CD4-positive, alpha-beta T cell treated with Interleukin-15 for 1 hour (primary cell): ENCODE measurements around the gene POLR2E.
"Not testable (repeated sequence)": the region's sequence is repeated elsewhere in the genome, so short reads cannot be mapped to it uniquely, and the experiment has no call there.

Experiments used
- DNase-seq: peaks from one replicate; pipeline ENCODE4 v3.0.0-alpha.2; 2020

The POLR2E gene

DNA sequence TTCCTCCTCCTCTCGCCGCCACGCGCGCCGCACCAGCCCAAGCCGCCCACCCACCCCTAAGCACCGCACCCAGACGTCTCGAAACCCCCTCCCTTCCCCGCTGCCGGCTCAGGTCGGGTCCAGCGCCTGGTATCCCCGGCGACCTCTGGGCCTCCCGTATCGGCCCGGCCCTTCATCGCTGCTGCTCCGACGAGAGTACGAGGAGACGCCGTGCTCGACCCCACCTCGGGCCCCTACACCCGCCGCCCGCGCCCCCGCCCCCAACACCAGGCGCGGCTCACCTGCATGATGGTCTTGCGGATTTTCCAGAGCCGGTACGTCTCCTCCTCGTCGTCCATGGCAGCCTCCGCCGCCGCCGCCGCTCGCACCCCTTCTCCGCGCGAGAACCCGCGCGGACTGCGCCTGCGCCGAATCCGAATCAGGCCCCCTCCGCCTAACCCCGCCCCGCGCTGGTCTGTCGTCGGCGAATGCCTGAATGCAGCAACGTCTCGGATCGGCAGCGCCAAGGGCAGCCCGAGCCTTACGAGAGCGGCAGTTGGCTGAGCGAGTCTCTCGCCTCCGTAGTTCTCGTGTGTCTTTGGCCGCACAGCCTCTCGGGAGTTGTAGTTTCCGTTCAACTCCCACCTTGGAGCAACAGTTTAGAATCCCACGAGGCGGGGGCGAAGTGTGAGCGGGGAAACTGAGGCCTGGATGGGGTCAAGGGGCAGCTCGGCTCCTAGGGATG lies at the start of gene POLR2E:
Gene POLR2E, minus strand, starts transcription at position 398 of the 724 bp plus-strand sequence. Its CDS starts 60 bp downstream, at position 338.
- peak; percentile 97 for DNase-seq

DNA sequence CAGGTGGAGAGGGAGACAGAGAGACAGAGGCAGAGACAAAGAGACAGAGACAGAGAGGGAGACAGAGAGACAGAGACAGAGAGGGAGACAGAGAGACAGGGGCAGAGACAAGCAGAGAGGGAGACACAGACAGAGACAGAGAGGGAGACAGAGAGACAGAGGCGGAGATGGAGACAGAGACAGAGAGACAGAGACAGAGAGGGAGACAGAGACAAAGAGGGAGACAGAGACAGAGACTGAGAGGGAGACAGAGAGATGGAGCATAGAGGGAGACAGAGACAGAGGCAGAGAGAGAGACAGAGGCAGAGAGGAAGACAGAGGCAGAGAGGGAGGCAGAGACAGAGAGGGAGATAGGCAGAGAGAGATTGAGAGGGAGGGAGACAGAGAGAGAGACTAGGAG lies 49.6 kb upstream of the POLR2E start:
- DNase-seq = no peak

DNA sequence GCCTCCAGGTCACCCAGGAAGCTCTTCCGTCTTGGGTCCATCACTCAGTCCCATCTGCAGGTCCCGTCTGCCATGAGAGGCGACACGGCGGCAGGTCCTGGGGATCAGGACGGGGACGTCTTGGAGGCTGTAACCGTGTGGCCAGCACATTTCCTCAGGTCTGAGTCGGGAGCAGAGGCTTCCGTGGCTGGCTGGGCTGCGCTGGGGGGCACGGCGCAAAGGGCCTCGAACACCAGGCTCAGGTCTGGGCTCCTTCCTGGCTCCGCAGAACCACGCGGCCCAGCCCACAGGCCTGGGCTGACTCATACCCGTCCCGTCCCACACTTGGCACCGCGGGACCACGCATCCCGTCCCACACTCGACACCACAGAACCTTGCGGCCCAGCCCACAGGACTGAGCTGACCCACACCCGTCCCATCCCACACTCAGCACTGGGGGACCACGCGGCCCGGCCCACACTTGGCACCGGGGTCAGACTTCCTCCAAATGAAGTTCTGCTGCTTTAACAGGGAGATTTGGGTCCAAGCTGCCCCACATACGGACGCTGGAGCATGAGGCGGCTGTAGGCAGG lies 48.7 kb upstream of the POLR2E start:
- DNase-seq = no peak

DNA sequence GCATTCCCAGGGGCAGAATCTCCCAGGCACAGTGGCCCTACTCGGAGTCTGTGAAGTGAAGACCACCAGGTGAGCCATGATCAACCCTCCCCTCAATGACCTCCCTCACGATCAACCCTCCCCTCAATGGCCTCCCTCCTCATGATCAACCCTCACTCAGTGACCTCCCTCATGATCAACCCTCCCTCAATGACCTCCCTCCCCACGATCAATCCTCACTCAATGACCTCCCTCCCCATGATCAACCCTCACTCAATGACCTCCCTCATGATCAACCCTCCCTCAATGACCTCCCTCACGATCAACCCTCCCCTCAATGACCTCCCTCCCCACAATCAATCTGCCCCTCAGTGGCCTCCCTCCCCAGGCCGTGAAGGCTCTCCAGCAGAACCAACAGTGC lies 46.8 kb upstream of the POLR2E start:
- DNase-seq = no peak

DNA sequence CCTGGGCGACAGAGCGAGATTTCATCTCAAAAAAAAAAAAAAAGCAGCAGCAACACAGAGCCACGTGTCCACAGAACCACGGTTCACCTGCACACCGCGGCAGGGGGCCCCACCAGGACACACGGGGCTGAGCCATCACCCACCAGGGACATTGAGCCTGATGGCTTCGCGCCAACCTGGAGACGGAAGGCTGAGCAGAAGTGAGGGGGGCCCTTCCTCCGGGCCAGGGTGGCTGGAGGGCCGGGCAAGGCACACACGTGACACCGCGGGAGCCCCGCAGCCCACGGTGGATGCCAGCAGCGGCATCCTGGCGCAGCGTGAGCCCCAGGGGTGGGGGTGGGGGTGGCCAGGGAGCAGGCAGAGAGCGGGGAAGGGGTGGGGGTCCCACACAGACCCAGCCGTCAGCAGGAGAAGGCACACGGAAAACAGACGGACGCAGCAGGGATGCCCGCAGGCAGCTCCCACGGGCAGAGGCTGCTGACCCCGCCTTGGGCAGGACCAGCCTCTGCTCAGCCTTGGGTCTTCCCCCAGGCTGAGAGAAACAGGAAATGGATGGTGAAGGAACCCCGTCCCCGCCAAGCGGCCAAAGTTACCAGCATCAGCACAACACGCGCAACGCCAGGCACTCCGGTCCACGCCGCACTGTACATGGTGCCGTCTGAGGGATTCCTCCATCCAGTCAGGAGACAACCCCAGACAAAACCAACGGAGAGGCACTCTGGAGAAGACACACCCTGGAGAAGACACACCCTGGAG lies 45.3 kb upstream of the POLR2E start:
- DNase-seq = no peak

DNA sequence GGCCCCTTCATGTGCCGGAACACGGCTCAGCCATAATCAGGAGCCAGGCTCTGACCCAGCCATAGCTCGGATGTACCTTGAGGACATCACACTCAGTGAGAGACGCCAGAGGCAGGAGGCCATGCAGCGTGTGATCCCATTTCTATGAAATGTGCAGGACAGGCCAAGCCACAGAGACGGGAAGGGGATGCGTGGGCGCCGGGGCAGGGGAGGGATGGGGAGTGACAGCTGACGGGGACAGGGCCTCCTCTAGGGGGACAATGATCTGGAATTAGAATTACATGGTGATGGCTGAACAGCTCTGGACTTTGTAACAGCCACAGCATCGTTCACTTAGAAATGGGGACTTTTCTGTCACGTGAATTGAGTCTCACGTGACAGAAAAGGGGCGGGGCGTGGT lies 44.0 kb upstream of the POLR2E start:
- no peak for DNase-seq

DNA sequence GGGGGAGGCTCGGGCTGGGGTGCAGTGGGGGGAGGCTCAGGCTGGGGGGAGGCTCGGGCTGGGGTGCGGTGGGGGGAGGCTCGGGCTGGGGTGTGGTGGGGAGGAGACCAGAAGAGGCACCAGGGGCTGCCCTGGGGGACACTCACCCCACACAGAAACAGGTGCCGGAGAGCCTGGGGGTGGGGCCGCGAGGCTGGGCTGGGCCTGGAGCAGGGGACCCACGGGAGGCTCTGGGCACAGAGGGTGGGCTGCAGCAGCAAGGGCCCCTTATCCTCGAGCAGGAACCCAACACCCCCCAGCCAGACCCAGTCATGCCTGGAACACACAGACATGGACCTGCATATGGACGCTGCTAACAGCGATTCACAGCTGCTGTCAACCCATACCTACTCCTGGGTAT lies 42.9 kb upstream of the POLR2E start:
- no peak for DNase-seq

DNA sequence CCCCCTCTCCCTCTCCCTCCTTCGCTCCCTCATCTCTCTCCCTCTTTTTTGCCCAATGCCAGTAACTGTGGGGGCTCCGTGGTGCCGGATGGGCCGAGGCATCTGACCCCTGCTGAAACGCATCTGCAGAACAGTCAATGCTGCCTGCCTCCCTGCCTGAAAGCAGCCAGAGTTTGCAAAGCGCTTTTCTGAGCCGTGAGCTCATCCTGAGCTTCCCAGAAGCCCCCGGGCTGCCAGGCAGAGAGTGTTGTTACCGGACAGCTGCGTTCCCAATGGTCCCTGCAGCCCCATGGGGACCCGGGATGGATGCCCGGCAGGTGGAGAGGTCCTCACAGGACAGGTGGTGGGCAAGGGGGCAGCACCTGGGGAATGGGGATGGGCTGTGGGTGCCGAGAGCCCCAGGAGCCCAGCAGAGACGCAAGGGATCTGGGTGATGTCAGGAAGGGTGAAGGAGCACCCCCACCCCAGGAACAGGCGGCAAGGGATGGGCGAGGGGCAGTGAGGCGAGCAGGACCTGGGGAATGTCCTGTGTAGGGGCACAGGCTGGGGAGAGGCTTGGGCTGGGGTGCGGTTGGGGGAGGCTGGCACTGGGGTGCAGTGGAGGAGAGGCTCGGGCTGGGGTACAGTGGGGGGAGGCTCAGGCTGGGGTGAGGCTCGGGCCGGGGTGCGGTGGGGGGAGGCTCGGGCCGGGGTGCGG lies 41.6 kb upstream of the POLR2E start:
- no peak for DNase-seq

DNA sequence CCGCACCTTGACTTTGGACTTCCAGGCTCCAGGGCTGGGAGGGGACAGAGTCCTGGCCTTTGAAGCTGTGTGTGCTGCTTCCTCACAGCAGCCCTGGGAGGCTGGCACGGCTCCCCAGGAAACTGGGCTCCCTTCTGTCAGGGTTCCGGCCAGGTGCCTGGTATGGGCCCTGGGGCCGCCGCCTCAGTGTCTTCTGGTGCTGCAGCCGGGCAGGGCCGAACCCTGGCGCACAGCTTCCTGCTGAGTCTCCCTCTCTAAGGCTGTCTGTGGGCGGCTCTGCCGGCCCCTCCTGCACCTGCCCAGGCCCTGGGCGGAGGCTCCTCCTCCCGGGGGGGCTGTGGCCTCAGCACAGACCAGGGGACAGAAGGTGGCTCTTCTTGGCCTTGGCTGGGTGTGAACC lies 41.0 kb upstream of the POLR2E start:
- DNase-seq = no peak

DNA sequence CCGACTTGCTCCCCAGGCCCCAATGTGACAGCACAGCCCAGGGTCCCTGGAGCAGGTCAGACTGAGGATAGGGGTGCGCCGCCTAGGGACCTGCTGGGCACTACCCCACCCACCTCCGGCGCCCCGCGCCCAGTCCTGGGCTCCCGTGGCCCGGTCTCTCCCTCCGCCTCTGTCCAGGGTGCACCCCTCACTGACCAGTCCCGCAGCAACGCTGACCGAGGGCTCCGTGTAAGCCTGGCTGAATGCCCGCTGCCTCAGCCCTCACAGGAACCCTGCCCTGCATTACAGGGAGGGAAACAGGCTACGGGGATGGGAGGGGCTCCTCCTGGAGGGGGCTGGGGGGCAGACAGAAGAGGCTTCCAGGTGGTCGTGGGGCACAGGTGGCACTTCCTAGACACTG lies 40.3 kb upstream of the POLR2E start:
- DNase-seq = no peak

DNA sequence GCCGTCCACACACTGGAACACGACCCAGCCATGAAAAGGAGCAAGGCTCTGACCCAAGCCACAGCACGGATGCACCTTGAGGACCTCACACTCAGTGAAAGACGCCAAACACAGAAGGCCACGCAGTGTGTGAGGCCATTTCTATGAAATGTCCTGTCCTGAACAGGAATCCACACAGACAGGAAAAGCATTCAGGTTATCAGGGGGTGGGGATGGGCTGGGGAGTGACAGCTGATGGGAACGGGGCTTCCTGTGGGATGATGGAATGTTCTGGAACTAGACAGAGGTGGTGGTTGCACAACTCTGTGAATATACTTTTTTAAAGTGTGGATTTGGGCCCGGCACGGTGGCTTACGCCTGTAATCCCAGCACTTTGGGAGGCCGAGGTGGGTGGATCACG lies 39.3 kb upstream of the POLR2E start:
- DNase-seq = no peak

DNA sequence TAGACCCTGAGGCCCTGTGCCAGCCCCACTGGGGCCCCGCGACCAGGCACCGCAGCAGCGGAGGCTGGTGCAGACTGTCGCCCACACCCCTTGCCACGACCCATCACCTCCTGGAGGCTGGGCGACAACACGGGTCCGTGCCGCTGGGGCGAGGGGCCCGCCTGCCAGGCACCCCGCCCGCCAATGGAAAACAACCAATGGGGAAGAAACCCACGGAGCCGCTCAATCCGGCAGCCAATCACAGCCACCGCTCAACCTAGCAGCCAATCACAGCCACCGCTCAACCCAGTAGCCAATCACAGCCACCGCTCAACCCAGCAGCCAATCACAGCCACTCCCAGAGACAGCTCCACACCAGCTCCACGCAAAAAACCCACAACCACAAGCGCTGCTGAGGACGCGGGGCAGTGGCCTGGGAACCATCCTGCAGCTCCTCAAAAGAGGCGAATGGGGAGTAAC lies 38.3 kb upstream of the POLR2E start:
- DNase-seq = peak; percentile 85

DNA sequence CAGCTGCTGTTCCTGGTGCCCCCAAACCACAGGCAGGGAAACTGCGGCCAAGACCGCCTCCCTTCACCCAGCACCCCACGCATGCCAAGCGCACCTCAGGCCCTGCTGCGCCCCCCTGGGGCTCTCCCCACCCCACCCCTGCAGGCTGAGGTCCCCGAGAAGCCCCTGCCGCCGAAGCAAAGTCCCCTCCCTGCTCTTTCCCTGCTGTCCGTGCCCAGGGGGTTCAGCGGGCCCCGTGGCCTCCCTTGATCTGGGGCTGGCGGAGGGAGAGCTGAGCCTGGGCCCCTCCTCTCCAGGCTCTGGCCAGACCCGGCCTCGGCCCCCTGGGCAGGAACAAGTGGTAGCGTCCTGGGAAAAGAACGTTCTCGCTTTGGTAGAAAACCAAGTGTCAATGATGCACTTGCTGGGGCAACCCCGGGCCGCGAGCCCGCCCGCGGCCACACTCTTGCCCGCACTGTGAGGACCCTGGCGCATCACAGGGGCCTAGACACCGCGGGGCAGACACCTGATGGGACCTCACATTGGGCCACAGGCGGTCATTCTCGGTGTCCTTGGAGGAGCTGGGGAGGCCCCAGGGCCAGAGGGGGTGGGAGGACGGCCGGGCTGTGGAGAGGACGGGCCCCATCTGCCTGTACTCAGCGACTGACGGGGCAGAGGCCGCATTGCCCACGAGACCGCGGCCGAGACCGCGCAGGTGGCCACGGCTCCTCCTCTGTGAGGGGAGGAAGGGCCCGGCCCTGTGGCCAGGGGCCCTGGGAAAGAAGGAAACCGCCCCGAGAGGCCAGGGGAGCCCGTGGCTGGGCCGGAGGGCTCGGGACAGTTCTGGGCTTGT lies 37.6 kb upstream of the POLR2E start:
- peak; percentile 55 for DNase-seq

DNA sequence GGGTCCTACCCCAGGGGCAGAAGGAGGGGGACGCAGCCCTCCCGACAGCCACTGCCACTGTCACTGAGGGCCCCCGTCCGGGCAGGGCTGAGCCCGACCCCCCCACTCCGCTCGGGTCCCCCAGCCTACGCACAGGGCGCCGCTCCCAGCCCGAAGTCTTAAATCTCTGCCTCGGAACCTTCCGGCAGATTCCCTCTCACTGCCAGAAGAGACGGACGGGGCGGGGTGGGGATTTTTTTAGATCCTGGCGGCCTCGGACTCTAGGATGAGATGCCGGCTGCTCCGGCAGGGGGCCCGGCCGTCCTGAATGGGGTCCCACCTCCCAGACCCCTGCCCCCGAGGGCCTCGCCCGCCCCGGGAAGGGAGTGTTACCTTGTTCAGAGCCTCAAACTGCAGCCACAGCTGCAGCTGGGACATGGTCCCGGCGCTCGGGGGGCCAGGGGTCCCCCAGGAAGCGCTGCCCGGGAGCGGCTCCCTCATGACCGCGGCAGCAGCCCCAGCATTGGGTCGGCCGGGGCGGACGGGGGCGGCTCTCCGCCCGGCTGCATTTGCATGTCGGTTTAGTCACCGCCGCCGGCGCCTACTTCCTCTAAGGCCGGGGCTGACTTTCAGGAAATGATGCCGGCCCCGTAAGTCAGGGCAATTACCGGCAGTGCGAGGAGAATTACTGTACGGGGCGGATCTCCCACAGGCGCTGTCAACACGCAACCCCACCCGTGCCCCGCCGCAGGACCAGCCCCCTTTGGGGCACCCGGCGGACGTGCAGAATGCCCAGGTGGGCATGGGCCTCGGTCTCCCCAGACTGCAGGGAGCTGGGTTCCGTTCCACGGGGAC lies 36.8 kb upstream of the POLR2E start:
- DNase-seq = peak; percentile 88

DNA sequence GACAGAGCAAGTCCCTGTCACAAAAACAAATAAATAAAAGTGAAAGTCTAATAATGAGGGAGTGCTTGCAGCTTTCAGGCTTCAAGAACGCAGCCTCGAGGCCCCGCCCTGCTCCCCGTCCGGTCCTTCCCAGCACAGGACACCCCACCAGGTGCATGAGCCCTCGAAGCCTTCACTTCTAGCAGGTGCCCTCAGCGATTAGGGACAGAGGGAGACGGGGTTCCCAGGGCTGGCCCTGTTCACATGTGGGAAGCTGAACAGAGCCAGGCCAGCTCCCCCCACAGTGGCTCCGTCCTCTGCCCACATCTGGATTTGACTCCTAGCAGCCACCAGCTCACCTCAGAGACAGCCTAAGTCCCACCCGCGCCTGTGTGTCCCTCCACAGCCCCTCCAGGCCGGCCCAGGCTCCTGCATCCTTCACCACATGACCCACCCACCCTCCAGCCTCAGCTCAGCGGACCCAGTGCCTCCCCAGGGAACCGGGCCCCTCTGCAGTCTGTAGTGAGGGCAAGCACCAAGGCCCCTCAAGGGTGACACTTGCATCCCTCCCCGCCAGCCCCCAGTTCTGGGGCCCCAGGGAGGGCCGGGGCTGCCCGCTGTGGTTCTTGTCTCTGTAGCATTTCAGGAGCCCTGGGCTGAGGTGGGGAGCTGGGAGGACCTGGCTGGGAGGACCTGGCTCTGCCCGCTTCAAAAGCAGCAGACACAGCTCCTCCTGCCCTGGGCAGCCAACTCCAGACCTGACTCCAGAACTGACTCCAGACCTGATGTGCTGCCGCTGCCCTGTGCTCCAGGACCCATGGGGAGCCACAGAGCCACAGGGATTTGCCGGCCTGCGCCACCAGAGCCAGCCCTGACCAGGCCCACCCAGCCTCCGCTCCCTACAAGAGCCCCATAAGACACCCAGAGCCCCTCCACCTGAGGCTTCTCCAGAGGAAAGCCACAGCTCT lies 35.9 kb upstream of the POLR2E start:
- peak; percentile 28 for DNase-seq

DNA sequence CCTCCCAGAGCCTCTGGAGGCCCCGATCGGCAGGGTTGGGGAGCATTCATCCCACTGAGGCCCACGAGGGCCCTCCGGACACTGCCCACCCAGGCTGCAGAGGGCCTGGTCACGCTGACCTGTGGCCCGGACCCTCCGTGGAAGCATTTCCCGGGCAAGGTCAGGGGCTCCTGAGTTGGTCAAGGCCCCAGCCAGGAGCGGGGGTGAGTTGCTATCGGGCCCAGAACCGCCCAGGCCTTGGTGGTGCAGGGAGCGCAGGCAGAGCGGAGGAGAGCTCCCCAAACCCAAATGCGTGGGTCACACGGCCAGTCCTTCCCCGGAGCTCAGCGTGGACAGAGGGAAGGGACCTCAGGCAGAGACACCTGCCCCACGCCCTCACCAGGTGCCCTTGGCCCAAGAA lies 34.4 kb upstream of the POLR2E start:
- no peak for DNase-seq

DNA sequence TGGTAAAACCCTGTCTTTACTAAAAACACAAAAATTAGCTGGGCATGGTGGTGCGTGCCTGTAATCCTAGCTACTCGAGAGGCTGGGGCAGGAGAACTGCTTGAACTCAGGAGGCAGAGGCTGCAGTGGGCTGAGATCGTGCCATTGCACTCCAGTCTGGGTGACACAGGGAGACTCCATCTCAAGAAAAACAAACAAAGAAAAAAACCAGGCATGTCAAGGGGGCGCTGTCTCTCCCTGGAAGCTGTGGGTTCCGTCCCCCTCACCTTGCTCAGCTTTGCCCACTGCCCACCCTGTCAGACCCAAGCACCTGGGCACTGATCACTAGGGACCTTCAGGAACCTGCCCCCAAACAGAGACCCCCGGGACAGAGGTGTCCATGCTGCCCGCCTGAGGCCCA lies 33.9 kb upstream of the POLR2E start:
- DNase-seq = not testable (repeated sequence)

DNA sequence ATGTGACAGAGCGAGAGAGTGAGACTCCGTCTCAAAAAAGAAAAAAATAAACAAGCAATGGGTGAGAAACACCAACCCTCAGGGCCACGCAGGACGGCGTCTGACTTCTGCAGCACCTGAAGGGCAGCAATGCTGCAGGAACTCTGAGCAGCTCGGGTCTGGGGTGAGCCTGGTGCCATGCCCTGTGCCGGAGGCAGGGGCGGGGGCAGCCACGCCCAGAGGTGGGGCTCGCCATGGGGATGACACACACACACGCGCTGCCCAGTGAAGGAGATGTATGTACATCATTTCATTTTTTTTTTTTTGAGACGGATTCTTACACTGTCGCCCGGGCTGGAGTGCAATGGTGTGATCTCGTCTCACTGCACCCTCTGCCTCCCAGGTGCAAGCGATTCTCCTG lies 32.9 kb upstream of the POLR2E start:
- no peak for DNase-seq

DNA sequence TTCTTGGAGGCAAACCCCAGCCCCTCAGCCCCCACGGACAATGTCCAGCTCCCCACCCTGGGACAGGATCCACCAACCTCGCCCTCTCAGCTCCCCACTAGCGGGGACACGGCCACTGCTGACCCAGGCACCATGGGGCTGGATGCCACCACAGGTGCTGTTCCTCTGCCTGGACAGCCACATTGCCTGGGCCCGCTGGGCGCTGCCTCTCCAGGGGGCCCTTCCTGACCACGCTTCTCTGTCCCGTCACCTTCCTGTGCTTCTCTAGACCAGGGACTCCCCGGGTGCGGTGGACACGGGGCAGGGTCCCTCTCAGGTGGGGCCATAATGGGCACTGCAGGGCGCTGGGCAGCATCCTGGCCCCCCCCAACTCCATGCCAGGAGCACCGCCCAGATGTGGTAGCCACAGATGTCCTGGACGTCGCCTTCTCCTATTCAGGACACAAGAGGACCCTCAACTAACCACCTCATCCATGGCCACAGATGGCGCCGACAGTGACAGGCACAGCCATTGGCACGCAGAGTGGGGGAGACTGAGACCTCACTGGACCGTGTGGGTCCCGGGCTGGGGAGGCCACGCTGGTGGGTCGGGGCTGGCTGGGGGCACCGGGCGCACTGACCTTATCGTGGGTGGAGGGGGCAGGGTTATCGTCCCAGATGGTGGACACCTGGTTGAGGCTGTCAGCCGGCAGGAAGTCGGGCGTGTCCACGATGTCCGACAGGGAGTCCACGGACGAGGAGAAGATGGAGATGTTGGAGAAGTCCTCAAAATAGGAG lies 32.0 kb upstream of the POLR2E start:
- no peak for DNase-seq
